PC-9 (cell line): ENCODE measurements around the gene DSCAML1. TPM values are rescaled to one million over a fixed set of nuclear protein-coding genes. Genes with fewer than 3 reads are reported as not detected.

Source experiments
- BruUV-seq: library from RNA; stranded (reverse); fragments of 400-500 nt; replicated peaks from 2 replicates; lab custom pipeline; 2021; lab: Mats Ljungman, UMichigan
- CTCF ChIA-PET: fragments of 300-600 bp; sonication (Branson Sonifier 250); formaldehyde crosslinking; loops from one replicate; lab custom pipeline; 2022; ENCODE audit warnings: antibody characterized with exemption; lab: Charles Lee
- POLR2A ChIA-PET: fragments of 300-600 bp; sonication (Branson Sonifier 250); formaldehyde crosslinking; loops from one replicate; lab custom pipeline; 2022; ENCODE audit warnings: antibody characterized with exemption; ENCODE audit not compliant: unreplicated experiment; lab: Charles Lee
- DNase-seq, 2 experiments: peaks; one replicate each; pipeline versions ENCODE4 v3.0.0 to v3.0.0-alpha.2; 2015 to 2022; ENCODE audit warnings: mixed read lengths in 1 of 2
- H2AFZ ChIP-seq: fragments of 200-600 bp; sonication (generic); 2 replicates; pipeline ENCODE4 v1.8.1; 2017; ENCODE audit warnings: antibody characterized with exemption
- H3F3A ChIP-seq: fragments of 200-600 bp; sonication (generic); 2 replicates; pipeline ENCODE4 v1.8.1; 2017; ENCODE audit warnings: antibody characterized with exemption, mild to moderate bottlenecking, low read depth; ENCODE audit not compliant: insufficient read depth
- H3K27ac ChIP-seq: fragments of 200-600 bp; sonication (generic); 2 replicates; pipeline ENCODE4 v1.6.1; 2016; ENCODE audit warnings: mixed run types
- H3K27me3 ChIP-seq: fragments of 200-600 bp; sonication (generic); 2 replicates; pipeline ENCODE4 v1.6.1; 2016; ENCODE audit warnings: low read depth, mixed run types; ENCODE audit not compliant: insufficient read depth
- H3K36me3 ChIP-seq: fragments of 200-600 bp; sonication (generic); 2 replicates; pipeline ENCODE4 v1.6.1; 2016; ENCODE audit warnings: low read depth, mixed run types
- H3K4me1 ChIP-seq: fragments of 200-600 bp; sonication (generic); replicated peaks from 2 replicates; pipeline ENCODE4 v1.6.1; 2016; ENCODE audit warnings: mixed run types; ENCODE audit not compliant: insufficient read depth
- H3K4me2 ChIP-seq: fragments of 200-600 bp; sonication (generic); 2 replicates; pipeline ENCODE4 v1.6.1; 2017; ENCODE audit warnings: mixed run types
- H3K4me3 ChIP-seq: fragments of 200-600 bp; sonication (generic); 2 replicates; pipeline ENCODE4 v1.6.1; 2016; ENCODE audit warnings: mixed run types
- H3K79me2 ChIP-seq: fragments of 200-600 bp; sonication (generic); 2 replicates; pipeline ENCODE4 v1.6.1; 2017; ENCODE audit warnings: low read depth, mixed run types
- H3K9me2 ChIP-seq: fragments of 200-600 bp; sonication (generic); 2 replicates; pipeline ENCODE4 v1.8.1; 2017; ENCODE audit warnings: mild to moderate bottlenecking; ENCODE audit not compliant: insufficient read depth
- H3K9me3 ChIP-seq: fragments of 200-600 bp; sonication (generic); 2 replicates; pipeline ENCODE4 v1.8.1; 2016; ENCODE audit warnings: low read depth; ENCODE audit not compliant: insufficient read depth
- H4K20me1 ChIP-seq: fragments of 200-600 bp; sonication (generic); 2 replicates; pipeline ENCODE4 v1.8.1; 2017; ENCODE audit not compliant: insufficient read depth
- EZH2 ChIP-seq: fragments of 200-600 bp; sonication (generic); IDR thresholded peaks from 2 replicates; pipeline ENCODE4 v1.8.0; 2017; ENCODE audit warnings: antibody characterized with exemption, low read depth
- intact Hi-C: fragments of 100-400 bp; cut with micrococcal nuclease; formaldehyde crosslinking; loops from one replicate; pipeline ENCODE4 v1.10.0; 2022; ENCODE audit not compliant: unreplicated experiment
- total RNA-seq: library from RNA; stranded (reverse); gene quantifications from 2 replicates; pipeline ENCODE4 v1.2.3, GENCODE V29; 2021
- TF ChIP-seq, protein P1 (sequence below): fragments of 200-600 bp; sonication (generic); conservative IDR thresholded peaks from 2 replicates; pipeline ENCODE4 v1.6.1; 2017; ENCODE audit warnings: mixed run types, antibody characterized with exemption, mild to moderate bottlenecking, moderate library complexity

DSCAML1 gene
- total RNA-seq, 1 experiment from 2014 or later, result not detected

GRCh38 chr11:117478926-117479325 is 318.1 kb downstream of the DSCAML1 start:
- CTCF ChIA-PET, result no interaction called here

DNA sequence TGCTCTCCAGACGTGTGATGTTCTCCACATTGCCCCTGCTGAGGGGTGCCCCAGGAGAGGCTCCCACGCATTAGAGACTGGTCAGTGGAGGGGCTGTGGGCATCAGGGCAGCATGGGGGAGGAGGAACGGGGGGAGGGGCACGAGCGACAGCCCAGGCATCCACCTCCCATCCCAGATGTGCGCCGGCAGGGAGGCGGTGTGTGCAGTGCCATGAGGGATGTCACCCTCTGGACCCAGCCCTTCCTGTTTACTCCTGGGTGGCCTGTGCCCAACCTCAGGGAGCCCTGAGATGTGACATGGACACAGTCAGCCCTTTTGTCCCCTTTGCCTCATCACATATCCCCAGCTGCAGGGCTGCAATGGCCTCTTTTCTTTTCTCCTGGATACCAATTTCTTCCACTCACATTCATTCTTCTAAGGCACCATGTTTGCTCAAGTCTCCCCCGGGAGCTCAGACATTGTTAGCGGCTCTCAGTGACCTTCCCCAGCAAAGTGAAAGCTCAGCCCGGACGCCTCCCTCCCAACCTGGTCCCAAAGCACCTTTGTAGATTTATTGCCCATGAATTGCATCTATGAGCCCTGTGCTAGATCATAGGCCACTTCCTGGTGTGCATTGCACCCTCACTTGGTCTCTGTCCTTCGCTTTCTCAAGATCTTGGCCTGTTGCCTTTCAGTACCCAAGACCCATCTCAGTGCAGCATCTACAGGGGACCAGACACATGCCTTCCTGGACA is 318.7 kb downstream of the DSCAML1 start:
- Histone ChIP-seq H3K79me2 (no peaks in the 10 kb centered on the region), H3K9me3 (no peaks in the 10 kb centered on the region), H3K9me2 (no peaks in the 10 kb centered on the region), H3K4me1 (no peaks in the 10 kb centered on the region), H3K36me3 (no peaks in the 10 kb centered on the region), H3K4me2 (no peak overlapping the region), H3F3A (no peaks in the 10 kb centered on the region), H2AFZ (no peak overlapping the region), H3K27me3 (peaks cover 98% of the 10 kb centered on the region), H3K27ac (no peak overlapping the region), H4K20me1 (no peaks in the 10 kb centered on the region), H3K4me3 (no peak overlapping the region)
- BruUV-seq, result no TSS peak
- TF ChIP-seq, protein P1, sequence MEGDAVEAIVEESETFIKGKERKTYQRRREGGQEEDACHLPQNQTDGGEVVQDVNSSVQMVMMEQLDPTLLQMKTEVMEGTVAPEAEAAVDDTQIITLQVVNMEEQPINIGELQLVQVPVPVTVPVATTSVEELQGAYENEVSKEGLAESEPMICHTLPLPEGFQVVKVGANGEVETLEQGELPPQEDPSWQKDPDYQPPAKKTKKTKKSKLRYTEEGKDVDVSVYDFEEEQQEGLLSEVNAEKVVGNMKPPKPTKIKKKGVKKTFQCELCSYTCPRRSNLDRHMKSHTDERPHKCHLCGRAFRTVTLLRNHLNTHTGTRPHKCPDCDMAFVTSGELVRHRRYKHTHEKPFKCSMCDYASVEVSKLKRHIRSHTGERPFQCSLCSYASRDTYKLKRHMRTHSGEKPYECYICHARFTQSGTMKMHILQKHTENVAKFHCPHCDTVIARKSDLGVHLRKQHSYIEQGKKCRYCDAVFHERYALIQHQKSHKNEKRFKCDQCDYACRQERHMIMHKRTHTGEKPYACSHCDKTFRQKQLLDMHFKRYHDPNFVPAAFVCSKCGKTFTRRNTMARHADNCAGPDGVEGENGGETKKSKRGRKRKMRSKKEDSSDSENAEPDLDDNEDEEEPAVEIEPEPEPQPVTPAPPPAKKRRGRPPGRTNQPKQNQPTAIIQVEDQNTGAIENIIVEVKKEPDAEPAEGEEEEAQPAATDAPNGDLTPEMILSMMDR, result no peak
- TF ChIP-seq EZH2, result no peak
- intact Hi-C loops, result no loop called here
- CTCF ChIA-PET, result no interaction called here
- POLR2A ChIA-PET, result no interaction called here
- no peak for DNase-seq

More at GRCh38 chr11:117478926-117479325, 318.1 kb downstream of the DSCAML1 start:
- intact Hi-C loops, result no loop called here
- Histone ChIP-seq H3K4me1 (no peaks in the 10 kb centered on the region), H3F3A (no peaks in the 10 kb centered on the region), H3K27ac (no peak overlapping the region), H3K36me3 (no peaks in the 10 kb centered on the region), H4K20me1 (no peaks in the 10 kb centered on the region), H3K27me3 (peaks cover 96% of the 10 kb centered on the region), H3K4me3 (no peak overlapping the region), H2AFZ (no peak overlapping the region), H3K79me2 (no peaks in the 10 kb centered on the region), H3K9me2 (no peaks in the 10 kb centered on the region), H3K4me2 (no peak overlapping the region), H3K9me3 (no peaks in the 10 kb centered on the region)
- POLR2A ChIA-PET, result no interaction called here
- TF ChIP-seq EZH2, result no peak
- TF ChIP-seq, protein P1, result no peak
- DNase-seq, result no peak
- no TSS peak for BruUV-seq

DNA sequence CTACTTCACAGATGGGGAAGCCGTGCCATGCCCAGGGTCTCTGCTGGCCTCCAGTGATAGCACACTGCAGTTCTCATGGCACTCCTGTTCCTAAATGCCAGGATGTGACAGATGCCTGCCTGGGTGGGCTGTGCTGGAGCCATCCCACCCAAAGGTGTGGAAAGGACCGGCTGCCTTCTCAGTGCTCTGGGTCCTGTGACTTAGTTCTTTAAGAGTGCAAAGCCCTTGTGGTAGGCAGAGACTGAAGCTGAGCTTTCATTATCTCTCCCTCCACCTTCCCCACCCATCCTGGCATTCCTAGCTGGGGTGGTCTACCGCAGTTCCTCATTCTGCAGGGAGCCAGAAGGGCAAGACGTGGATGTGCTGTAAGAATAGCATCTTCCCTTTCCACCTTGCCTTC is 319.3 kb downstream of the DSCAML1 start:
- H3K27me3 ChIP-seq, result peaks cover 98% of the 10 kb centered on the region
- H2AFZ ChIP-seq, result no peak overlapping the region
- POLR2A ChIA-PET, result no interaction called here
- CTCF ChIA-PET, result no interaction called here
- DNase-seq, result no peak
- H3K4me1 ChIP-seq, result no peaks in the 10 kb centered on the region
- TF ChIP-seq, protein P1, result no peak
- TF ChIP-seq EZH2, result no peak
- no peak overlapping the region for H3K4me2 ChIP-seq
- no TSS peak for BruUV-seq
- no peaks in the 10 kb centered on the region for H3F3A ChIP-seq
- H3K27ac ChIP-seq, result no peak overlapping the region
- no peaks in the 10 kb centered on the region for H4K20me1 ChIP-seq
- H3K4me3 ChIP-seq, result no peak overlapping the region
- no peaks in the 10 kb centered on the region for H3K79me2 ChIP-seq
- intact Hi-C loops, result no loop called here
- H3K9me3 ChIP-seq, result no peaks in the 10 kb centered on the region
- no peaks in the 10 kb centered on the region for H3K9me2 ChIP-seq
- H3K36me3 ChIP-seq, result no peaks in the 10 kb centered on the region
